Measurements from ENCODE around the gene LINC01488.

DNA sequence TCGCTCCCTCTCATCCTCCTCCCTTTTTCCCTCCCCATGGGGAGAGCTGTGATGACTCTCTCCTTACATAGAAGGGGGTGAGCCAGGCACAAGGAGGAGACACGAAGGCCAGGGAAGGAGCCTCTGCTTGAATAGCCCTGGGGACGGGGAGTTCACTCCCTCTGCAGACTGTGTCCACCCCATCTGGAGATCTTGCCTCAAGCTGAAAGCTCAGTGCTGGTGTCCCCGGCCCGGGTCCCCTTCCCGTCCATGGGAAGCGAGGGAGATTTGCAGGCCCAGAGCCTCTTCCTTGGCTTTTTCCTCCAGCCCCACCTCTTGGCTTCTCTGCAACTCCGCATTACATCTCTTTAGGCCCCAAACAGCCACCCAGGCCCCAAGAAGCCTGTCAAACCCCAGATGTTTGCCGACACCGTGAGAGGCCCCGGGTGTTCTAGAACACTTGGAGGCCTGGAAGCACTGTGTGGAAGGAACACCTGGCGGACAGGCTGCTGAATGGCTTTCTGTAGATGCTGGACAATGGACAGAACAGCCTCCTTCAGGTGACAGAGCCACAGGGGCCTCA, 32.3 kb downstream of the LINC01488 start:
- TF ChIP-seq POU2F2 (IDR thresholded peaks at IDR 0.05; ENCODE audit: low read depth, low read length) (no peak), POLR2A (IDR thresholded peaks at IDR 0.05; ENCODE audit: low read depth, low read length) (no peak), SPI1 (IDR thresholded peaks at IDR 0.05; ENCODE audit: low read depth, low read length) (no peak)

Data from GM12891 (cell line).